Measurements from ENCODE around the gene SCNN1A.
A peak's percentile ranks its signal among the peaks of the same experiment; 100 is the strongest.
"Not testable (repeated sequence)": the region's sequence is repeated elsewhere in the genome, so short reads cannot be mapped to it uniquely, and the experiment has no call there.

Gene SCNN1A

GRCh38 chr12:6344101-6344660, 31.2 kb downstream of the SCNN1A start:
- not testable (repeated sequence) for H3K36me3 ChIP-seq (ENCODE audit: control insufficient read depth in 1 of 2, insufficient read depth in 2 of 2, low read length in 2 of 2); H4K12ac ChIP-seq (ENCODE audit: low read depth, low read length); H3K18ac ChIP-seq (ENCODE audit: low read length); H4K91ac ChIP-seq (ENCODE audit: low read depth, low read length); H2AK5ac ChIP-seq (ENCODE audit: low read length); H2BK120ac ChIP-seq (ENCODE audit: insufficient read depth, low read length, poor library complexity); H3K27ac ChIP-seq (ENCODE audit: low read depth, low read length); DNase-seq; H2BK12ac ChIP-seq (ENCODE audit: low read length); H2AFZ ChIP-seq (ENCODE audit: insufficient read depth, low read length, poor library complexity); H3K4ac ChIP-seq (ENCODE audit: low read depth, low read length); H3K14ac ChIP-seq (ENCODE audit: low read length); H3K9ac ChIP-seq (ENCODE audit: low read length); H3K4me3 ChIP-seq (ENCODE audit: low read depth, low read length); H2BK5ac ChIP-seq (ENCODE audit: low read depth, low read length, poor library complexity); H4K8ac ChIP-seq (ENCODE audit: low read depth, low read length); H3K9me3 ChIP-seq (ENCODE audit: insufficient read depth, low read depth, low read length); H3K4me2 ChIP-seq (ENCODE audit: low read length); H3K23ac ChIP-seq (ENCODE audit: low read length); H3K27me3 ChIP-seq (ENCODE audit: insufficient read depth, low read length)
- peaks cover 22% of the 10 kb centered on the region for H3K79me1 ChIP-seq (ENCODE audit: low read length)
- WGBS (ENCODE audit: extremely low coverage, insufficient coverage, insufficient read length), result no CpG with 5 or more reads among the region's 11 CpGs
- H3K79me2 ChIP-seq (ENCODE audit: control insufficient read depth, insufficient read depth, low read length, poor library complexity), result peaks cover 19% of the 10 kb centered on the region
- H3K4me1 ChIP-seq (ENCODE audit: control insufficient read depth in 1 of 2, insufficient read depth in 2 of 2, low read length in 2 of 2), result peaks cover 13 to 26% of the 10 kb centered on the region in 2 experiments

GRCh38 chr12:6343518-6343917, 31.8 kb downstream of the SCNN1A start:
- H4K8ac ChIP-seq (ENCODE audit: low read depth, low read length), result no peak overlapping the region
- no peak overlapping the region for H3K23ac ChIP-seq (ENCODE audit: low read length)
- no peak overlapping the region for H3K14ac ChIP-seq (ENCODE audit: low read length)
- H3K9me3 ChIP-seq (ENCODE audit: insufficient read depth, low read depth, low read length), result peaks cover 2% of the 10 kb centered on the region
- H2AFZ ChIP-seq (ENCODE audit: insufficient read depth, low read length, poor library complexity), result no peak overlapping the region
- H4K12ac ChIP-seq (ENCODE audit: low read depth, low read length), result no peak overlapping the region
- H3K79me1 ChIP-seq (ENCODE audit: low read length), result peaks cover 22% of the 10 kb centered on the region
- no peak overlapping the region for H2BK5ac ChIP-seq (ENCODE audit: low read depth, low read length, poor library complexity)
- peaks cover 16 to 30% of the 10 kb centered on the region in 2 experiments for H3K4me1 ChIP-seq (ENCODE audit: control insufficient read depth in 1 of 2, insufficient read depth in 2 of 2, low read length in 2 of 2)
- H3K4me3 ChIP-seq (ENCODE audit: low read depth, low read length), result no peak overlapping the region
- no peaks in the 10 kb centered on the region for H3K27me3 ChIP-seq (ENCODE audit: insufficient read depth, low read length)
- H4K91ac ChIP-seq (ENCODE audit: low read depth, low read length), result no peak overlapping the region
- peak overlapping the region; percentile 4 for H2AK5ac ChIP-seq (ENCODE audit: low read length)
- H3K4me2 ChIP-seq (ENCODE audit: low read length), result no peak overlapping the region
- H3K4ac ChIP-seq (ENCODE audit: low read depth, low read length), result no peak overlapping the region
- peak overlapping the region; percentile 29 for H2BK12ac ChIP-seq (ENCODE audit: low read length)
- H3K27ac ChIP-seq (ENCODE audit: low read depth, low read length), result no peak overlapping the region
- no peak overlapping the region for H2BK120ac ChIP-seq (ENCODE audit: insufficient read depth, low read length, poor library complexity)
- H3K18ac ChIP-seq (ENCODE audit: low read length), result no peak overlapping the region
- no CpG with 5 or more reads among the region's 5 CpGs for whole genome bisulfite sequencing (ENCODE audit: extremely low coverage, insufficient coverage, insufficient read length)
- no peak overlapping the region for H3K9ac ChIP-seq (ENCODE audit: low read length)
- H3K36me3 ChIP-seq (ENCODE audit: control insufficient read depth in 1 of 2, insufficient read depth in 2 of 2, low read length in 2 of 2), result no peaks in the 10 kb centered on the region
- no peak for DNase-seq
- peaks cover 22% of the 10 kb centered on the region for H3K79me2 ChIP-seq (ENCODE audit: control insufficient read depth, insufficient read depth, low read length, poor library complexity)

GRCh38 chr12:6342140-6342889, 33.0 kb downstream of the SCNN1A start:
- H2BK120ac ChIP-seq (ENCODE audit: insufficient read depth, low read length, poor library complexity), result peak overlapping the region; percentile 69
- peak overlapping the region; percentile 92 for H4K8ac ChIP-seq (ENCODE audit: low read depth, low read length)
- peak overlapping the region; percentile 74 for H3K14ac ChIP-seq (ENCODE audit: low read length)
- DNase-seq, result no peak
- H3K23ac ChIP-seq (ENCODE audit: low read length), result no peak overlapping the region
- H3K4me3 ChIP-seq (ENCODE audit: low read depth, low read length), result peak overlapping the region; percentile 93
- peak overlapping the region; percentile 75 for H3K27ac ChIP-seq (ENCODE audit: low read depth, low read length)
- H3K79me2 ChIP-seq (ENCODE audit: control insufficient read depth, insufficient read depth, low read length, poor library complexity), result peaks cover 24% of the 10 kb centered on the region
- WGBS (ENCODE audit: extremely low coverage, insufficient coverage, insufficient read length), result no CpG with 5 or more reads among the region's 7 CpGs
- peak overlapping the region; percentile 91 for H2AK5ac ChIP-seq (ENCODE audit: low read length)
- no peak overlapping the region for H4K12ac ChIP-seq (ENCODE audit: low read depth, low read length)
- H4K91ac ChIP-seq (ENCODE audit: low read depth, low read length), result peak overlapping the region; percentile 79
- peaks cover 0 to under 1% of the 10 kb centered on the region in 2 experiments for H3K36me3 ChIP-seq (ENCODE audit: control insufficient read depth in 1 of 2, insufficient read depth in 2 of 2, low read length in 2 of 2)
- peaks cover 23% of the 10 kb centered on the region for H3K79me1 ChIP-seq (ENCODE audit: low read length)
- H3K4me1 ChIP-seq (ENCODE audit: control insufficient read depth in 1 of 2, insufficient read depth in 2 of 2, low read length in 2 of 2), result peaks cover 25 to 42% of the 10 kb centered on the region in 2 experiments
- H3K9ac ChIP-seq (ENCODE audit: low read length), result no peak overlapping the region
- peak overlapping the region; percentile 96 for H3K4me2 ChIP-seq (ENCODE audit: low read length)
- peak overlapping the region; percentile 77 for H2BK5ac ChIP-seq (ENCODE audit: low read depth, low read length, poor library complexity)
- H2BK12ac ChIP-seq (ENCODE audit: low read length), result peak overlapping the region; percentile 90
- H3K27me3 ChIP-seq (ENCODE audit: insufficient read depth, low read length), result no peaks in the 10 kb centered on the region
- H2AFZ ChIP-seq (ENCODE audit: insufficient read depth, low read length, poor library complexity), result no peak overlapping the region
- peak overlapping the region; percentile 66 for H3K4ac ChIP-seq (ENCODE audit: low read depth, low read length)
- H3K9me3 ChIP-seq (ENCODE audit: insufficient read depth, low read depth, low read length), result no peaks in the 10 kb centered on the region
- peak overlapping the region; percentile 82 for H3K18ac ChIP-seq (ENCODE audit: low read length)

- Histone ChIP-seq H3K79me2 (ENCODE audit: control insufficient read depth, insufficient read depth, low read length, poor library complexity) (peaks cover 31% of the 10 kb centered on the region), H3K14ac (ENCODE audit: low read length) (peak within 1 kb of the TSS; percentile 96), H2AK5ac (ENCODE audit: low read length) (peak within 1 kb of the TSS; percentile 99), H4K8ac (ENCODE audit: low read depth, low read length) (peak within 1 kb of the TSS; percentile 92), H3K23ac (ENCODE audit: low read length) (peak within 1 kb of the TSS; percentile 25), H3K27me3 (ENCODE audit: insufficient read depth, low read length) (no peaks in the 10 kb centered on the region), H3K4ac (ENCODE audit: low read depth, low read length) (peak within 1 kb of the TSS; percentile 100), H2BK120ac (ENCODE audit: insufficient read depth, low read length, poor library complexity) (peak within 1 kb of the TSS; percentile 97), H3K4me1 (ENCODE audit: control insufficient read depth in 1 of 2, insufficient read depth in 2 of 2, low read length in 2 of 2) (peaks cover 31 to 49% of the 10 kb centered on the region in 2 experiments), H3K79me1 (ENCODE audit: low read length) (peaks cover 29% of the 10 kb centered on the region), H4K91ac (ENCODE audit: low read depth, low read length) (peak within 1 kb of the TSS; percentile 97), H3K4me3 (ENCODE audit: low read depth, low read length) (peak within 1 kb of the TSS; percentile 93), H3K4me2 (ENCODE audit: low read length) (peak within 1 kb of the TSS; percentile 96), H3K9me3 (ENCODE audit: insufficient read depth, low read depth, low read length) (no peaks in the 10 kb centered on the region), H3K36me3 (ENCODE audit: control insufficient read depth in 1 of 2, insufficient read depth in 2 of 2, low read length in 2 of 2) (peaks cover 0 to 3% of the 10 kb centered on the region in 2 experiments), H3K18ac (ENCODE audit: low read length) (peak within 1 kb of the TSS; percentile 97), H3K27ac (ENCODE audit: low read depth, low read length) (peak within 1 kb of the TSS; percentile 93), H2BK12ac (ENCODE audit: low read length) (peak within 1 kb of the TSS; percentile 90), H2AFZ (ENCODE audit: insufficient read depth, low read length, poor library complexity) (peak within 1 kb of the TSS; percentile 80), H3K9ac (ENCODE audit: low read length) (peak within 1 kb of the TSS; percentile 88), H4K12ac (ENCODE audit: low read depth, low read length) (peak within 1 kb of the TSS; percentile 83), H2BK5ac (ENCODE audit: low read depth, low read length, poor library complexity) (peak within 1 kb of the TSS; percentile 94)
- no CpG with 5 or more reads among the region's 21 CpGs for WGBS (ENCODE audit: extremely low coverage, insufficient coverage, insufficient read length)
- DNase-seq, result peak; percentile 59 to 70
Observed at GRCh38 chr12:6341417-6342139, 33.8 kb downstream of the SCNN1A start, which contains the start of gene TNFRSF1A. TNFRSF1A (minus strand) TSS chr12:6342076; CDS start chr12:6341814, 262 bp downstream.

Measured in trophoblast cell (in vitro differentiated cells and primary cell).